HG03060 (cell line): ENCODE results near the gene LHFPL2.
"Not testable (repeated sequence)": the region's sequence is repeated elsewhere in the genome, so short reads cannot be mapped to it uniquely, and the experiment has no call there.

ENCODE experiments used
- ATAC-seq: cut with Tn5 transposase; IDR thresholded peaks from one replicate; pipeline ENCODE4 v1.9.1; 2021; ENCODE audit warnings: low read depth, moderate number of reproducible peaks; ENCODE audit not compliant: unreplicated experiment

The LHFPL2 gene

DNA sequence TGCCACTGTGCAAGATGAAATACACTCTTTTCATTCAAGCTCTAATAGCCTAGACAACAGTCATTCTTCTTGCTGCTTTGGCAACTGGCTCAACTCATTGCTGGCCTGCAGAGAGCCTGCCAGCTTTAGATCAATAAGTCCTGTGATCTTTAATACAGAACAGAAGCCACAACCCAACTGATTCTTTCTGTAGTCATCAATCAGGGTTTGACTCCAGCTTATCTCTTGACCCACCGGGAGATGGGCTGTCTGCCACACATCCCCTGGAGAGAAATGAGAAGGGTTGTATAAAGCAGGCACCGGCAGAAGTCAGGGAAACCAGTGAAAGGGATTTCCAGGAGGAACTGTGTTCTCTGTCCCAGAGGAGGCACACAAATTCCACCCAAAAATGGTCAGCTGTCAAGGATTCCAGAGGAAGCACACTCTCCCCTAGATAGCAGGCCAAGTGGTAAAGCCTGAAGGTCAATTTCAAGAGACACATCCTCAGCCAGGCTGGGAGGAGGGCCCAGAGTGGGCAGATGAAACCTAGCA is 24.5 kb downstream of the LHFPL2 start:
- ATAC-seq: no peak

DNA sequence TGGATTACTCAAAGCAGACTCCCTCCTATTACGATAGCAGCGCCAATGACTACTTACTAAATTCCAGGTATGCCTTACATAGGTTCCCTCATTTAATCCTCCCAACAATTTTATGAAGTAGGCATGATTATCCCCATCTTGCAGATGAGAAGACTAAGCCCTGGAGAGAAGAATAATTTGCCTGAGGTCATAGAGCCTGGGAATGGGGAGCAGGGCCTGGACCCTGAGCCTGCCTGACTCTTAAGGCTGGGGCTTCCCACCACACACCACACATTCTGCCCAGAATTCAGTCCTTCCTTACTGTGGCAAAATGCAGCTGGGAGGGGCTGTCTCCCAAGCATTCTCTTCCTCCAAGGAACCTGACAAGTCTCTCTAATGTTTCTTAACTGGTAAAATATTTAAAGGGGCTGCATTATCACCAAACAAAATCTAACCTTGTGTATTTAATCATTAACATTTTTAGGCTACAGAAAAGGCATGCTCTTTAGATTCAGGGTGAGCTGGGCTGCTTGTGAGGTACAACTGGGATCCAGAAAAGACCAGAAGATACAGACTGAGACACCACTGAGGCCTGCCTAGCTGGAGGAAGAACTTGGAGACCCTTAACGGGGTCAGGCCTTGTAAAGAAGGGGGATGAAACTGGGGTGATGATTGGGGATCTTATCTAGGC is 26.1 kb downstream of the LHFPL2 start:
- no peak for ATAC-seq

DNA sequence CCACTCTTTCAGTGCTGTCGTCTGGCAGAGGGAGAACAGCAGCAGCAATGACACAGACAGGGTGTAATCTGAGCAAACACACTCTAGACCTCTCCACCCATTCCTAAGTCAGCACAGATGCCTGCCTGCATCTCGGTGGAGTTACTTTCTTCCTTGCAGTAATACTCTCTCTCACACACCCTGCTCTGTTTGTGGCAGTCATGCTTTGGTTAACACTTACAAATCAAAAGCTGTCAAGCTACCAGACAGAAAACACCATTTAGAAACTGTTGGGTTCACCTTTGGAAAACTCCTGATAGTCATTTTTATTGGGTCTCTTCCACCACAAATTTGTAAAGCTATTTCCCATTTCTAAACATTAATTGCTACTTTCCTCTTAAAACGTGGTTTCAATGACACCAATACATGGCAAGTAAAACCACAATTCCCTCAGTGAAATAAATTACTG is 27.3 kb downstream of the LHFPL2 start:
- ATAC-seq: no peak

GRCh38 chr5:78620119-78620518 is 28.5 kb downstream of the LHFPL2 start:
- not testable (repeated sequence) for ATAC-seq

- no peak for ATAC-seq
Observed at GRCh38 chr5:78618303-78618702, 30.3 kb downstream of the LHFPL2 start.

DNA sequence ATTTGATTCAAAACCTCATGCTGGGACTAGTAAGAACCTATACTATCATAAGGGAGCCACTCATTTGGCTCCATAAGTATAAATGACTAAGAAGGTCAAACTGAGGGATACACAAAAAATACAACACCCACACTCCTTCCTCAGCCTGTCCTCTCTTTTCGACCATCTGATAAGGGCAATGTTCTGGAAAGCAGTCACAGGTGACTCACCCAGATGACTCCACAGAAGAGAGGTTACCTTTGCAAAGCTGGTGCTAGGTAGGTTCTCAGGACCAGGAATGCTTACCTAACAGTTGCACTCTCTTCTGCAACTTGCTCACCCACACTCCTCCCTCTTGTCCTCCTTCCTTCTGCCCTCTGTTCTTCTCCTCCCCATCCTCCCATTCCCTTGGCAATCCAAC is 32.9 kb downstream of the LHFPL2 start:
- no peak for ATAC-seq

DNA sequence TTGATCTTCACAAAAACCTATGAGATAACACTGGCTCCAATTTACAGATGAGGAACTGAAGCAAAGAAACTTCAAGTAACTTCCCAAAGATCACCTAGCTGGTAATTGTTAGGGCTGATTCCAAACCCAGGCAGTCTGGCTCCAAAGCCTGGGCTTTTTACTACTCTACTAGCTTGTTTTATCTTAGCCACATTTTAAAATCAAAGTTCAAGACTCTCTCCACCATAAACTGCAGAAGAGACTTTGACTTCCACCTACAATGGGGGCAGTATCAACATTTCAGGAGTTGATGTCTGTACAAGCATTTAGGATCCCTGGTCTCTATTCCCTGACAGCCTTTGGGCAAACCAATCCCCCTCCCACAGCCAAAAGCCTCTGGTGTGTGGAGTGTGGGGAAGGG is 33.8 kb downstream of the LHFPL2 start:
- no peak for ATAC-seq

DNA sequence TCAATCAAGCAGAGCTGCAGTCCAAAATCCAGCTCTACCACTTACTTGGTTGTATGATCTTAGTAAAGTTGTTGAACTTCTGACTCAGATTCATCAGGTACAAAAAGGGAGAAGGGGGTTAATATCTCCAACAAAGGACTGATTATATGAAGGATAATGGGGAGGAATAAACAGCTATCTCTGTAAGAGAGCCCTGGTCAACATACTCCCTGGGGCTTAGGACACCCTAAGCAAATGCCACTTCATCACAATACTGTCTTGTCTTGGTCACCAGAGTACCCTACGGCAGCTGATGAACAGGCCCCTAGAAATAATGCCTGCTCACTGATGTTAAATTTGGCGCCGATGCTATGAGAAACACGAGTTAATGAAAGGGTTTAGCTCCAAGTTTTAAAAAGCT is 34.8 kb downstream of the LHFPL2 start:
- ATAC-seq: no peak

DNA sequence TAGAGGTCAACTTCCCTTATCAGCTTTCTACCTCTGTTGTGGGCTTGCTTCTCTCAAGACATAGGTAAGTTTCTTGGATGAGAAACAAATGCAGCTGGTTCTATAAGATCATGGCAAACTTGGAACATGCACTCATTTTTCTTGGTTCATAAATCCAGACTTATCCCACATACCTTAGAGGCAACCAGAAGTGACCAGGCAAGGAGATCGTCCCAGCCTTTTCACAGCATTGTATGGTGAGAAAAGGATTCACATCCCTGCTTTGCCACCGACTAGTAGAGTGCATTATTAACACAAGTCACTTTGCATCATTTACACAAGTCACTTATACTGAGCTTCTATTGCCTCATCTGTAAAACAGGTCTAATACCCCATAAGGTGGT is 35.4 kb downstream of the LHFPL2 start:
- ATAC-seq: no peak

DNA sequence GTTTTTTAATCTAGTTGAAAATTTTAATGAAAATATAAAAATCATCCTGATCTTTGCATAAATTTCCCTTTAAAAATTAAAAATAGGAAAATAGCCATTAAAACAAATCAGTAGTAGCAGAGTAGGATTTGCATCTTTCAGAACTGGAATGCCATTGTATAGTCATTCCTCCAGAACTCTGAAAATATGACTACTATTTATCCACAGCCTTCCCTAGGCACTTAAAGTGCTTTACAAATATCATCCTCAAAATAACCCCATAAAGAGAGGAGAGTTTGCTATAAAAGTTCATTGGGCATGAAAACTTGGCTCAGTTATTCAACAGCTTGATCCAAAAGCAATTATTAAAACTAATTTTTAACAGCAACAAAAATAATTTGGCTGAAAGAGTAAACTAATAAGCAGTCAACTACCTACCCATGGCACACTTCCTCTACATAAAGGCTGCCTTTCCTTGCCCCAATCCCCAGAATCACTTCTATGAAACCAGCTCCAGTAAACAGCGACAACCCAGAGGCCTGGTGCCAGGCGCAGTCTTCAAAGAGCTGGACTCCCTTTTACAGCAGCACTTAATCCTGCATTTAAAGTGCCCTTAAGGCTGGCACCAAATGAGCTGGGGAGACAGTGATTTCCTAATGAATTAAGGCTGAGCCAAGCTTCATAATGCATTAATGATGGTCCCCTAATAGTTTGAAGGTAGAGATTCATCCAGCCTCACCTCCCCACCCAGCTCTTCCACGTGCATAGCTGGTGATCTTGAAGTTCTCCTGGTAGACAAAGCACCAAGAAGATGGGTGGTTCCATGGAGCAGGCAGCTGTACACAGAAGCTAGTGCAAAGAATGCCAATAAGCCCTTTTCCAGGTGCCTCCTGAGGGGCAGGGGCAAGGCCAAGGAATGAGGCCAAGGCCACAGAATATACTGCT is 36.1 kb downstream of the LHFPL2 start:
- no peak for ATAC-seq

GRCh38 chr5:78611126-78611605 is 37.4 kb downstream of the LHFPL2 start:
- no peak for ATAC-seq

DNA sequence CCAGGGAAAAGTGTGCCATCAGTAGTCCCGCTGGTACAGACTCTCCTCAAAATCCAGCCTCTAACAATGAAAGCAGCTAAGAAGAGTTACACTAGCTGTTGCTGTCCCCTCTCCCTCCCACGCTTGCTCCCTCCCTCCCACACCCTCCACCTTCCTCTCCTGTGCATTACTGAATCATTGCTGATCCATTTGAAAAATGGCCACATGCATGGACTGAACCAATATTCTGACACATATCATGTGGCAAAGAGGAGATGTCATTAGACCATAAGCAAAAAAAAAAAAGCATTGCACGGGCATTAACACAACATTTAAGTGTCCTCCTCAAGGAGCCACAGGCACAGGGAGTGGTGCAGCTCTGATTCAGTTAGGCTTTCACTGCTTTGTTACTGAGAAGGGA is 37.9 kb downstream of the LHFPL2 start:
- ATAC-seq: no peak

GRCh38 chr5:78610163-78610583 is 38.4 kb downstream of the LHFPL2 start:
- no peak for ATAC-seq

DNA sequence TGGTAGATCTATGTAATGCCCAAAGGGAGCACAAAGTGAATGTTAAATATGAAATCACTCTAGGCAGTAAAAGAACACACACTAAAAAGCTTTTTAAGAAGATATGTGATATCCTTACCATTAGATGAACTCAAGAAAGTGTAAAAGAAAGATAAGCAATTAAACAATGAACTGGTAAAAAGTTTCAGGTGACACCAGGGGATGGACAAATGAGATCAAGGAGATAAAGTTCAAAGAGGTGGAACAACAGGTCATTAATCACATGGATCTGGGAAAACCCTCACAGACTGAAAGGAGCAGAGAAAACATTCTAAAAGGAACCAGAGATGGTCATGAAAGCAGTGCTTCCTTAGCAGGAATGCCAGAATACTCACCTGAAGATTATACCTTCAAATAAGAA is 40.7 kb downstream of the LHFPL2 start:
- no peak for ATAC-seq

DNA sequence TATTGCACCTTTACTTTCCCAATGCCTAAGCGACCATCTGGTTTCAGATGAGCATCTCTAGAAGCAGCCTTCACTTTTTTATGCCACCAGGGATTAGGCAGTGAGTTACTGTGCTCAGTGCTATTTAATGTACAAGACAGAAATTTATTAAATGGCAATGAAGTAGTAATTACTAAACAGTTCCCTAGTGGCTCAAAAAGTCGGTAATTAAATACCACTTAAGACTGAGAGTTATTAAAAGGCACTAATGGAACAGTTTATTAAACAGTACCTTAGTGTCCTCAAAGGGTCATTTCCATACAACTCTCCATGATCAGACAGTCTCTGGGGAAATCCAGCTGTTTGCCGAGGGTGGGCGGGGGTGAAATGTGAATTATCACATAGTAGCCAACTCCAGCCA is 42.3 kb downstream of the LHFPL2 start:
- ATAC-seq: no peak

DNA sequence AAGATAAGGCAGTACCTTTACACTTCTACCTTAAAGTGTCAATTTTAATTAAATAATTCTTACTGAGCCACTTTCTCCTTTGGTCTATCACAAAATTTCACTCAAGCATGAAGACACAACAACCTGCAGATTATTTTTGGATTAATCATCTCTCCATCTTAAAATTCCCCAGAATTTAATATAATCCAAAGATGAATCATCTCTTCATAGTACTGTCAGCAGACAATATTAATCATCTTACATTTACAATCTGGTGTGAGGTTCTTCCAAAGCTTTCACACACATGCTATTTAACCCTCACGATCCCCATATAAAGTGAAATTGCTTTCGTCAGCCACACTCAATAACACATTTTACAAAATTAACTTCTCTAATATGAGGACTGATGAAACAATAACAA is 43.0 kb downstream of the LHFPL2 start:
- no peak for ATAC-seq

DNA sequence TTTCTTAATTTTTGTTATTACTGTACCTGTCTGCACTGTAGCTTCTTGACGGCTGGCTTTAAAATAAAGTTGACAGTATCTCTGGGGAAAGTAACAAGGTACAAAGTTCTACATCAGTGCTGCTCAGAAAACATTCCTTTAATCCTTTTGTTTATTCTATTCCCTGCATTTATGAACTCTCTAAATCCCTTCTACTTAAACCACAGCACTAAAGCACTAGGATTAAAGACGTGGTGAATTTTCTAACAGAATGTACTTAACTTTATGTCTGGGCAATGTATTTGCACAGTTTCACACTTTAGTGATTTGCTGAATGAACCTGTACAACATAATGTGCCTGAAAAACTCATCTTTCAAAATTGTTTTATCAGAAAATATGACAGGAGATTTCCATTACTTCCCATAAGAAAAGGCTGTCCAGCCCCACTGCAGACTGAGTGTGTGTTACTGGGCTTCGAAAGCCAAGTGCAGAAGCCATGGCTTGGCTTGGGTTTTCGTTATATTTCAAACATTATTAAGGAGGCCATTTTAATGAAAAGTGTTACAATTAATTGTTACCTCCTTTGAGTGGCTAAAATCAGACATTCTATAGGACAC is 43.8 kb downstream of the LHFPL2 start:
- no peak for ATAC-seq

- ATAC-seq: no peak
Observed at GRCh38 chr5:78603636-78604175, 44.9 kb downstream of the LHFPL2 start.

DNA sequence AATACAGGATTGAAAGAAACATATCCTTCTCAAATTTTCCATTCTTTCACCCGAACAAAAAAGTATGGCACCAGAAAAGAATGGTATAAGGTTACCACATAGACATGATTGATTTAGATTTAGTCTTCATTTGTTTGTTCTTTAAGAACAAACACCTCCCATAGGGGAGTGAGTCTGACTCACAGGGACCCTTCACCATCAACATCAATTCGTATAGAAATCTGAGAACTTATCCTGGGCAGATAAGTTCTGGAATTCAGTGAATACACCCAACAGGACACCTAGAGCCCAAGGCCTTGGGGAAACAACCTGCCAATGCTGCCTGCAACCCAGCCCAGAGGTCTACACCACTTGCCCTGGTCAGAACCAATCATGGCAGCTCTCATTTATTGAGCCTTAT is 46.2 kb downstream of the LHFPL2 start:
- no peak for ATAC-seq

DNA sequence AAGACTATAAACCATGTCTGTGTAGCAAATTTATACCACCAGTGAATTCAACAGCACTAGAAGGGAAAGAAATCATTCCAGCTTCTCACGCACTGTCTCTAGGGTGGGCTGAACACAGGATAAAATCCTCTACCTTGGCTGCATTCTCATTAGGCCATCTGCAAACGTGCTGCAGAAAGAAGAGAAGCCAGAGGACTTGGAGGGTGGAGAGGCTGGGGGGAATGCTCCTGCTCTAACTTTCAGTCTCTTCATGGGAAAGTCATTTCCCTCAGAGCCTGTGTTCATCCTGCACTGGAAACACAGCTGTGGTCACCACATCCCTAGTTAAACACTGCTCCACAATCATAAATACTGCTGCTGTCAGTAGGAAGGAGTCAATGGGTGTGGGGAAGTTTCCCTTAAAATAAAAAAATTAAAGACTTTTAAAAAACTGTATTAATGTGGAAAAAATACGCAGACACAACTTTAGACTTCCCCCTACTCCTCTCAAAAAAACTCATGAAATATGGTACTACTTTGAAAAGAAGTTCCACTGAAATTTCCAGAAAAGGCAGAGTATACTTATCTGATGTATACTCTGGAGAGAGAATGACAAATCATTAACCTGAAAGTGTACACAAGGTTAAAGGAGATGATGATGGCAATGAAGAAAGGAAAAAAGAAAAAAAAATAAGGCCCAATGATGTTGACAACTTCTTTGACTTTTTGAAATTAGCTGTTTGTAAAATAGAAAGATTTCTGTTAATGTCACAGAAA is 46.8 kb downstream of the LHFPL2 start:
- no peak for ATAC-seq
